ENCODE results near the gene ATRAID.

DNA sequence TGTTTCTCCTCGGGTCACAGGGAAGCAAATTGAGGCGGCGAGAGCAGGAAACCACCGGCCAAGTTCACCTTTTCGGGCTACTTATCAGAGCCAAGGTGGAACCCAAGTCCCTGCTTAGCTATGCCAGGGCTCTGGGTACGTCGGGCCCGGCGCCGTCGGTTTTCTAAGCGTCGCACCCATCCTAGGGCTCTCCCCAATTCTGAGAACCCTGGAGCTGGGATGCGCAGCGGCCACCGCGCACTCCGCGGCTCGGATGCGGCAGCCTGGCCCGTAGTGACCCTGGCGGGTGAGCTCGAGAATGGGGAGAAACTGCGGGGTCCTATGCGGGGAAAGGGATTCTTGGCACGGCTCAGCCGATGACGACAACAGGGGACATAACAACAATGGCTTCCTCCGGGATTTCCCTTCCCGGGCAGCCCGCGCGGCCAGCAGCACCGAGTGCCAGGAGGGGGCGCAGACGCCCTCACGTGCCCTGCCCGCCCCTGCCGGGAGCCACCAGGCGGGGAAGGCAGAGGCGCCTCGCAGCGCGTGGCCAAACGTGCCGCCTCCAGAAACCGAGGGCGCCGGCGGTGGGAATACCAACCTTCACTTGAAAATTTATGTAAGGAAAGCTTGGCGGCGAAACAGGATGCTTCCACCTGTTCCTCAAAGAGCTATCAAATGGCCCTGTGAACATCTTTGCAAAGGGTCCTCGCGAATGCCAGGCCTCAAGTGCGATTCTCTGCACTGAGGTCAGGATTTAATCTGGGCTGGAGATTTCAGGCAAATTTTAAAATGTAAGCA, 53.1 kb downstream of the ATRAID start:
- TF ChIP-seq POLR2A (IDR thresholded peaks at IDR 0.05; ENCODE audit: low read depth, low read length): no peak
- no peak for TF ChIP-seq POLR2AphosphoS5 (IDR thresholded peaks at IDR 0.05; ENCODE audit: low read depth, low read length)
- TF ChIP-seq SPI1 (IDR thresholded peaks at IDR 0.05; ENCODE audit: low read depth, low read length): no peak
- TF ChIP-seq PAX5 (IDR thresholded peaks at IDR 0.05; ENCODE audit: insufficient read depth, low read length, severe bottlenecking): no peak
- no peak for TF ChIP-seq TAF1 (IDR thresholded peaks at IDR 0.05; ENCODE audit: low read depth, low read length)
- no peak for TF ChIP-seq POU2F2 (IDR thresholded peaks at IDR 0.05; ENCODE audit: low read depth, low read length)

All from GM12891 (cell line).